ENCODE data around the gene CORO7.

GRCh38 chr16:4347765-4348509 is 68.5 kb downstream of the CORO7 start:
- TF ChIP-seq MBD2 (IDR thresholded peaks at IDR 0.05; ENCODE audit: borderline replicate concordance, low read depth), result no peak
- TF ChIP-seq ZNF274 (IDR thresholded peaks at IDR 0.05; ENCODE audit: borderline replicate concordance, low read depth, low read length), result no peak
- TF ChIP-seq TRIM24 (IDR thresholded peaks at IDR 0.05), result no peak
- no peak for TF ChIP-seq EP300 (IDR thresholded peaks at IDR 0.05; ENCODE audit: low read length)
- 0 out of 2 replicates have a peak, but pooled peaks have one; percentile 35 for TF ChIP-seq DPF2 (IDR thresholded peaks at IDR 0.05)
- TF ChIP-seq MEF2A (IDR thresholded peaks at IDR 0.05; ENCODE audit: control insufficient read depth, low read depth, low read length), result no peak

All from K562 (cell line).